ENCODE results near the gene BICRA. TPM values are rescaled to one million over a fixed set of nuclear protein-coding genes. Genes with fewer than 3 reads are reported as not detected.

Gene BICRA
- total and polyA plus RNA-seq, 9 of the 15 experiments (the other 6 are each of a cell fraction or from before 2014, with no cell fraction given): 0.01 to 8.8 (median 1.2) TPM

DNA sequence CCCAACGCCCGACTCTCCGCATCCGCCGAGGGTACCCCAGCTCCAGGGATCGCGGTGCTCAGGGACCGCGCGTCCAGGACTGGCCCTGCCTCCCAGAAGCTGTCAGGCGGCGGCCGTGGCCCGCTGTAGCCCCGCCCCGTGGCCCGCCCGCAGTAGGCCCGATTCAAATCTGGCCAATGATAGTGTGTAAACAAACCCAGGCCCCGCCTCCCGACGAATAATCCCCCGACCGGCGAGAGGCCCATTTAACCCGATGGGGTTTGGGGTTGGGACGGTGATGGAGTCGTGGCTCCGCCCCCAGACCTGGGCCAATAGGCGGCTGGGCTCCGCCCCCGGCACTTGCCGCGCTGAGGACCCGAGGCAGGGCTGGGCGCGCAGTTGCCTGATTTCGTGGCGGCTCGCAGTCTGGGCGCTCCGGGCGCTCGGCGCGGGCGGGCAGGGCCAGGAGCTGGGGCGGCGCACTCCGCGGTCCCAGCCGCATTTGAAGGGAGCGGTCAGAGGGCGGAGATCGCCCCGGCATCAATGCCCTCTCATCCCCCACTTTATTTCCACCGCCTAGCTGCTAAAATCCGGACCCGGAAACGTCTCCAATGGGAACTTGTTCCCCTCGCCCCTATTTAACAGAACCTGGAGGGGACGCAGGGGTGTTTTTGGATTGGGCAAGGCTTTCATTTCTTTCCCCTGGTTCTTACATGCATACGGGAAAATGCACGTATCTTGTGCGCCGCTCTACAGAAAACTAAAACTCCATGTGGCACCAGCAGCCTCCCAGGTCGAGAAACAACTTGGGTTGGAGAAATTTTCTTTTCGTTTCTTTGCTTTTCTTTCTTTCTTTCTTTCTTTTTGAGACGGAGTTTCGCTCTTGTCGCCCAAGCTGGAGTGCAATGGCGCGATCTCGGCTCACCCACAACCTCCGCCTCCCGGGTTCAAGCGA, 8.4 kb upstream of the BICRA start (continued):
- TF ChIP-seq, protein P1, sequence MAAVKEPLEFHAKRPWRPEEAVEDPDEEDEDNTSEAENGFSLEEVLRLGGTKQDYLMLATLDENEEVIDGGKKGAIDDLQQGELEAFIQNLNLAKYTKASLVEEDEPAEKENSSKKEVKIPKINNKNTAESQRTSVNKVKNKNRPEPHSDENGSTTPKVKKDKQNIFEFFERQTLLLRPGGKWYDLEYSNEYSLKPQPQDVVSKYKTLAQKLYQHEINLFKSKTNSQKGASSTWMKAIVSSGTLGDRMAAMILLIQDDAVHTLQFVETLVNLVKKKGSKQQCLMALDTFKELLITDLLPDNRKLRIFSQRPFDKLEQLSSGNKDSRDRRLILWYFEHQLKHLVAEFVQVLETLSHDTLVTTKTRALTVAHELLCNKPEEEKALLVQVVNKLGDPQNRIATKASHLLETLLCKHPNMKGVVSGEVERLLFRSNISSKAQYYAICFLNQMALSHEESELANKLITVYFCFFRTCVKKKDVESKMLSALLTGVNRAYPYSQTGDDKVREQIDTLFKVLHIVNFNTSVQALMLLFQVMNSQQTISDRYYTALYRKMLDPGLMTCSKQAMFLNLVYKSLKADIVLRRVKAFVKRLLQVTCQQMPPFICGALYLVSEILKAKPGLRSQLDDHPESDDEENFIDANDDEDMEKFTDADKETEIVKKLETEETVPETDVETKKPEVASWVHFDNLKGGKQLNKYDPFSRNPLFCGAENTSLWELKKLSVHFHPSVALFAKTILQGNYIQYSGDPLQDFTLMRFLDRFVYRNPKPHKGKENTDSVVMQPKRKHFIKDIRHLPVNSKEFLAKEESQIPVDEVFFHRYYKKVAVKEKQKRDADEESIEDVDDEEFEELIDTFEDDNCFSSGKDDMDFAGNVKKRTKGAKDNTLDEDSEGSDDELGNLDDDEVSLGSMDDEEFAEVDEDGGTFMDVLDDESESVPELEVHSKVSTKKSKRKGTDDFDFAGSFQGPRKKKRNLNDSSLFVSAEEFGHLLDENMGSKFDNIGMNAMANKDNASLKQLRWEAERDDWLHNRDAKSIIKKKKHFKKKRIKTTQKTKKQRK (IDR thresholded peaks at IDR 0.05; ENCODE audit: borderline replicate concordance, low read depth, low read length): no peak
- no peak for TF ChIP-seq NFE2L1 (tag; IDR thresholded peaks at IDR 0.05; ENCODE audit: borderline replicate concordance, low read depth)
- TF ChIP-seq BCL6 (CRISPR knock-in tag; IDR thresholded peaks at IDR 0.05): no peak
- TF ChIP-seq, protein P2, sequence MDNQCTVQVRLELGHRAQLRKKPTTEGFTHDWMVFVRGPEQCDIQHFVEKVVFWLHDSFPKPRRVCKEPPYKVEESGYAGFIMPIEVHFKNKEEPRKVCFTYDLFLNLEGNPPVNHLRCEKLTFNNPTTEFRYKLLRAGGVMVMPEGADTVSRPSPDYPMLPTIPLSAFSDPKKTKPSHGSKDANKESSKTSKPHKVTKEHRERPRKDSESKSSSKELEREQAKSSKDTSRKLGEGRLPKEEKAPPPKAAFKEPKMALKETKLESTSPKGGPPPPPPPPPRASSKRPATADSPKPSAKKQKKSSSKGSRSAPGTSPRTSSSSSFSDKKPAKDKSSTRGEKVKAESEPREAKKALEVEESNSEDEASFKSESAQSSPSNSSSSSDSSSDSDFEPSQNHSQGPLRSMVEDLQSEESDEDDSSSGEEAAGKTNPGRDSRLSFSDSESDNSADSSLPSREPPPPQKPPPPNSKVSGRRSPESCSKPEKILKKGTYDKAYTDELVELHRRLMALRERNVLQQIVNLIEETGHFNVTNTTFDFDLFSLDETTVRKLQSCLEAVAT (IDR thresholded peaks at IDR 0.05): peak in 1 of 2 experiments; percentile 97; a peak in 2 of 4 replicates
- 0 out of 4 replicates have a peak, but pooled peaks of 1 of the 2 experiments have one; percentile 27 for TF ChIP-seq SIN3A (IDR thresholded peaks at IDR 0.05; ENCODE audit: borderline replicate concordance in 2 of 2, control insufficient read depth in 1 of 2, low read depth in 2 of 2, low read length in 2 of 2)
- no peak for TF ChIP-seq ZBTB8A (IDR thresholded peaks at IDR 0.05; ENCODE audit: partially characterized antibody)
- TF ChIP-seq HEY1 (CRISPR knock-in tag; IDR thresholded peaks at IDR 0.05; ENCODE audit: borderline replicate concordance): no peak
- TF ChIP-seq, protein P3, sequence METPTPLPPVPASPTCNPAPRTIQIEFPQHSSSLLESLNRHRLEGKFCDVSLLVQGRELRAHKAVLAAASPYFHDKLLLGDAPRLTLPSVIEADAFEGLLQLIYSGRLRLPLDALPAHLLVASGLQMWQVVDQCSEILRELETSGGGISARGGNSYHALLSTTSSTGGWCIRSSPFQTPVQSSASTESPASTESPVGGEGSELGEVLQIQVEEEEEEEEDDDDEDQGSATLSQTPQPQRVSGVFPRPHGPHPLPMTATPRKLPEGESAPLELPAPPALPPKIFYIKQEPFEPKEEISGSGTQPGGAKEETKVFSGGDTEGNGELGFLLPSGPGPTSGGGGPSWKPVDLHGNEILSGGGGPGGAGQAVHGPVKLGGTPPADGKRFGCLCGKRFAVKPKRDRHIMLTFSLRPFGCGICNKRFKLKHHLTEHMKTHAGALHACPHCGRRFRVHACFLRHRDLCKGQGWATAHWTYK (CRISPR knock-in tag; IDR thresholded peaks at IDR 0.05): no peak
- no peak for TF ChIP-seq SNRNP70 (optimal IDR thresholded peaks at IDR 0.05; ENCODE audit: low read depth, low read length)
- TF ChIP-seq, protein P4, sequence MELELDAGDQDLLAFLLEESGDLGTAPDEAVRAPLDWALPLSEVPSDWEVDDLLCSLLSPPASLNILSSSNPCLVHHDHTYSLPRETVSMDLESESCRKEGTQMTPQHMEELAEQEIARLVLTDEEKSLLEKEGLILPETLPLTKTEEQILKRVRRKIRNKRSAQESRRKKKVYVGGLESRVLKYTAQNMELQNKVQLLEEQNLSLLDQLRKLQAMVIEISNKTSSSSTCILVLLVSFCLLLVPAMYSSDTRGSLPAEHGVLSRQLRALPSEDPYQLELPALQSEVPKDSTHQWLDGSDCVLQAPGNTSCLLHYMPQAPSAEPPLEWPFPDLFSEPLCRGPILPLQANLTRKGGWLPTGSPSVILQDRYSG (tag; conservative IDR thresholded peaks at IDR 0.05; ENCODE audit: low read depth): no peak
- no peak for TF ChIP-seq ZNF408 (CRISPR knock-in tag; IDR thresholded peaks at IDR 0.05; ENCODE audit: low read depth)
- TF ChIP-seq SMARCA5 (IDR thresholded peaks at IDR 0.05): no peak
- peak; percentile 79 for TF ChIP-seq TBP (optimal IDR thresholded peaks at IDR 0.05; ENCODE audit: low read depth, low read length)
- TF ChIP-seq MEF2A (IDR thresholded peaks at IDR 0.05; ENCODE audit: control insufficient read depth, low read depth, low read length): peak; percentile 14; the same call in 1 of the 2 replicates
- TF ChIP-seq GTF2A2 (tag; IDR thresholded peaks at IDR 0.05): no peak
- TF ChIP-seq ZNF384 (IDR thresholded peaks at IDR 0.05; ENCODE audit: low read depth, low read length): peak; percentile 82
- TF ChIP-seq RUNX1 (IDR thresholded peaks at IDR 0.05; ENCODE audit: low read depth): no peak
- TF ChIP-seq POLR3A (IDR thresholded peaks at IDR 0.05; ENCODE audit: borderline replicate concordance, extremely low read depth, insufficient read depth, insufficient read length): no peak
- TF ChIP-seq RFX1 (IDR thresholded peaks at IDR 0.05): no peak
- no peak for TF ChIP-seq ZNF140 (CRISPR knock-in tag; IDR thresholded peaks at IDR 0.05)

Data from K562 (cell line).